Measurements from ENCODE around the gene TCF12.

Gene TCF12

DNA sequence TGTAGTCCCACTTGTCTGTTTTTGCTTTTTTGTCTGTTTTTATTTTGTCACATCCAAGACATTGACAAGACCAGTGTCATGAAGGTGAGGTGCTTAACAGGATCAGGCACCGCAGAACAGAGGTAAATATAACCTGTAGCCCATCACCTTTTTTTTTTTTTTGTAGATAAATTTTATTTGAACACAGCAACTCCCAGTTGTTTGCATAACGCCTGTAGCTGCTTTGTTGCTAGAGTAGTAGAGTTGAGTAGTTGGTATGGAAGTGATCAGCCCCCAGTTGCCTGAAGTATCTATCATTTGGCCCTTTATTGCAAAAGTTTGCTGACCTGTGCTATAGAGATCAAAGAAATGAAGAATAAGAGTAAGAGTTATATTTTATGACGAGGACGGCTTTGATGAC lies 135.0 kb downstream of the TCF12 start:
- DNase-seq (ENCODE audit: low spot score): no peak

DNA sequence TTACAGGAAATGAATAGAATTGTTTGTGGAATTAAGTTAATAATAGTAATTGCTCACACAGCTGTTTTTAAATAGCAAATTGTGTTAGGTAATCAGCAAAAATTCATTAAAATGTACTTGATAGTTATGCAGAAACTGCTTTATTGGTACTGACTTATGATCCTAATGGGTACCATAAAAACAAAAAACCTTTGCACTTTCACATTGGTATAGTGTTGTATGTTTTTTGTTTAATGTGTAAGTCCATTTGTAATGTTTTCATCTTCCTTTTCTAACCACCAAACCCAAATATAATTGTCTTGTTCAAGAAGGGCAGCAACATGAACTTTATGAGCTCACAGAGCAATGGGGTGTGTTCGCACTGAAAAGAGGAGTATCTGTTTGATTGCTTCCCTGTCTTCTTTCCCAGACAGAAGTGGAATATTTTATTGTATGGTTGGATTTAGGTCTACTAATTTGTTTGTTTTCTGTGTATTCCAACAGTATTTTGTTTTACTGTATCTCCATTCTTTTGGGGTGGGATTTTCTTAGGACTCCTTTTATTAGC lies 135.8 kb downstream of the TCF12 start:
- no peak for DNase-seq (ENCODE audit: low spot score)

DNA sequence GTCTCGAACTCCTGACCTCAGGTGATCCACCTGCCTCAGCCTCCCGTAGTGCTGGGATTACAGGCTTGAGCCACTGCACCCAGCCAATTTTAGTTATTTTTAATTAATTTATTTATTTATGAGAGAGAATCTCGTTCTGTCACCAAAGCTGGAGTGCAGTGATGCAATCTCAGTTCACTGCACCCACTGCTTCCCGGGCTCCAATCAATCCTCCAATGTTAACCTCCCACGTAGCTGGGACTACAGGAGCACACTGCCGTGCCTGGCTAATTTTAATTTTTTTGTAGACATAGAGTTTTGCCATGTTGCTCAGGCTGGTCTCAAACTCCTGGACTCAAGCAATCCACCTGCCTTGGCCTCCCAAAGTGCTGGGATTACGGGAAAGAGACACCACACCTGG lies 137.9 kb downstream of the TCF12 start:
- DNase-seq (ENCODE audit: low spot score): no peak

- no peak for DNase-seq (ENCODE audit: low spot score)
Observed at GRCh38 chr15:57057134-57057930, 138.9 kb downstream of the TCF12 start.

DNA sequence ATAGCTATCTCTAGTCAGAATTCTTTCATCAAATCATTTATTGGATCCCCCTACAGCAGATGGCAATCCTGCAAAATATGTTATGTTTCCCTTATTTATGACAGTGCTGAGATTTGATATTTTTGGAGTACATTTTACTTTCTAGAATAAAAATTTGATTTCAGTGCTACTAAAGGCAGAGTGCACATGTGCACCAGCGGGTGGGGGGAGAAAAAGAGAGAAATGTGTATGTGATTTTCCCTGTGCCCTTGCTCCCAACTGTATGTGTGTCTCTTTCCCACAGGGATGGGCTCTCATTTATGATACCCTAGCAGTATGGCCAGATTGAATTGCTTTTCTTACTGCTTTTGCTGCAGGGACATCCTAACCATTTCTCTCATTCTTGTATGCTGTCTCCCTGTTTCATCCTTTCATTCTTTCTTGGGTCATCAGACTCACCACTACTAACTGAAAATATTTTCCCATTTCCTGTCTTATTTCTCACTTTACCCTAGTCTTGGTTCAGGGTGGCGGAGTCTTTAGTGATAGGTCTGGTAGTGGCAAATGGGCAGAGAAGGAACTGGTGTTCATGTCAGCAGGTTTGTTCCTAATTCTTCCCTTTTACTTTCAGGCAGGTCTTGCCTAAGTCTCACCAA lies 140.7 kb downstream of the TCF12 start:
- DNase-seq (ENCODE audit: low spot score): no peak

DNA sequence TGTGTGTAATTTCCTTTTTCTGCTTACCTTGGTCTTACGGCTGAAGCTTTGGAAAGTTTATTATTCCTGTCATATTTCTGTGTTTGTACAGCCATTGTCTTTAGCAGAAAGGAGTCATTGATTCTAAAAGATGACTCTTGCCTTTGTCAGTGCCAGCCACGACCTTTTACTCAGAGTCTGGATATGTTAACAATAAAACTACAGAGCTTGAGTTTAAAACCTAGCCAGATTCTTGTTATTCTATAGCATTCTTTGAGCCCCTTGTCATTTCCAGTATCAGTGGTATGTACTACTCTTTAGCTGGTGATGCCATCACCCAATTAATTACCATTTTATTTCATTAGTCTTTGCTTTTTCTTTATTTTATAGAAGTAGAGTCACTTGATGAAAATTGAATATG lies 142.4 kb downstream of the TCF12 start:
- peak; percentile 39 for DNase-seq (ENCODE audit: low spot score)

- no peak for DNase-seq (ENCODE audit: low spot score)
Observed at GRCh38 chr15:57061281-57061680, 142.8 kb downstream of the TCF12 start.

GRCh38 chr15:57061696-57062095 lies 143.3 kb downstream of the TCF12 start:
- no peak for DNase-seq (ENCODE audit: low spot score)

GRCh38 chr15:57064033-57064432 lies 145.6 kb downstream of the TCF12 start:
- DNase-seq (ENCODE audit: low spot score): no peak

DNA sequence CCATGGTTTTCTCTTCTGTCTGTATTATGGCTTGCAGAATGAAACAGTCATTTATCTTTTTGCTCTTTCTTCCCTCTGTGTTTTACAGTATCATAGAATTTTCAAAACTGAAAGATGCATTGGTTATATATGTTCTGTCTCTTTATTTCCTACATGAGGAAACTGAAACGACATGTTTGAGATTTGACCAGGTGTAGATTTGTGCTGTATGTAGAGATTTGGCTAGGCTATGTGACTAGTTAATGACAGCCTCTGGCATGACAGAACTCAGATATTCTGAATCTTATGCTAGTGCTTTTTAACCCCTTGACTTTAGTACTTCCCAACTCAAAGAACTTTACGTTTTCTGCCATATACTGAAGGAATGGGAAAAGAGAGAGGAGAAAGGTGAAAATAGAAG lies 151.0 kb downstream of the TCF12 start:
- DNase-seq (ENCODE audit: low spot score): no peak

GRCh38 chr15:57070674-57071073 lies 152.2 kb downstream of the TCF12 start:
- no peak for DNase-seq (ENCODE audit: low spot score)

DNA sequence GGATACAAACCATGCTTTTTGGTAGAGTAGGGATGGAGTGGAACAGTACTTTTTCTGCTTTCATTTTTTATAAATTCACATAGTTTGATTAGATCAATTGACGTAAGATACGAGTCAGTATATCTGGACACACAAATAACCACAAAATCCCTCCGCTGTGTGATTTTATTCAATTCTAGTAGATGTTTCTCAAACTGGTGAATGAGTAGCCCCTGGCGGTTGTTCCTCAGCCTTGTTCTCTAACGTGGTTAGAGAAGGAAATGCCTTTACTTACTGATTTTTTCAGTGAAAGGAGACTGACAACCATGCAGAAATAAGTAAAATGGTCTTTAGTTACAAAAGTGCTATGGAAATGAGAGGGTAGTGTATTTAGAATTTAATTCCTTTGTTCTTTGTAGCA lies 161.0 kb downstream of the TCF12 start:
- no peak for DNase-seq (ENCODE audit: low spot score)

- DNase-seq (ENCODE audit: low spot score): no peak
Observed at GRCh38 chr15:57079931-57080620, 161.6 kb downstream of the TCF12 start.

DNA sequence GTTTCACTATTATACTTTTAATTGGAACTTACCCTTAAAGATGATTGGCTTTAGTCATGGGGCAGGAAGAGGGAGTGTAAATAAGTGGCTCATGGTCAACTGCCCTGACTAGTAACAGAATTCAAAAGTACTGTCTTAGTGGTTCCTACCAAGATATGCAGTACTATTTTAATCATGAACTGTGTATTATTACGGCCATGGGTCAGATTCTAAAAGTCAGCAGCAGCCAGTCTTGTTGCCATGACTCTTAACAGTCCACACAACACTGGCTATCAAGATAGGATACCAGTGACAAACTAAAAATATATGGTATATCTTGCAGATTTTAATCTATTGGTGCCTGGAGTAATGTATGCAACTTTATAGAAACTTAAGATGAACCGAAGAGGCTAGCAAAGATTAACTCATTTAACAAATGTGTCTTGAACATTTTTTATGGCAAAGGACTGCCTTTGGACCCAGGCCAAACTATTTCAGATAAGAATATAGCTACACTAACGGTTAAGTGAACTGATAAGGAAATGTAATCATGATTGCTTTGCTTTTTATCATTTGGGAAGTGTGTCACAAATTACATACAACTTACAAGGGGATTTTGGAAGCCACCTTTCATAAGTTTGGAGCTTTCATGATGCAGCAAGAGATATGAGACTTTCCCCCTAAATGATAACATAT lies 163.7 kb downstream of the TCF12 start:
- DNase-seq (ENCODE audit: low spot score): no peak

- DNase-seq (ENCODE audit: low spot score): no peak
Observed at GRCh38 chr15:57084192-57084591, 165.7 kb downstream of the TCF12 start.

GRCh38 chr15:57085267-57085666 lies 166.8 kb downstream of the TCF12 start:
- no peak for DNase-seq (ENCODE audit: low spot score)

- DNase-seq (ENCODE audit: low spot score): no peak
Observed at GRCh38 chr15:57086857-57087427, 168.5 kb downstream of the TCF12 start.

DNA sequence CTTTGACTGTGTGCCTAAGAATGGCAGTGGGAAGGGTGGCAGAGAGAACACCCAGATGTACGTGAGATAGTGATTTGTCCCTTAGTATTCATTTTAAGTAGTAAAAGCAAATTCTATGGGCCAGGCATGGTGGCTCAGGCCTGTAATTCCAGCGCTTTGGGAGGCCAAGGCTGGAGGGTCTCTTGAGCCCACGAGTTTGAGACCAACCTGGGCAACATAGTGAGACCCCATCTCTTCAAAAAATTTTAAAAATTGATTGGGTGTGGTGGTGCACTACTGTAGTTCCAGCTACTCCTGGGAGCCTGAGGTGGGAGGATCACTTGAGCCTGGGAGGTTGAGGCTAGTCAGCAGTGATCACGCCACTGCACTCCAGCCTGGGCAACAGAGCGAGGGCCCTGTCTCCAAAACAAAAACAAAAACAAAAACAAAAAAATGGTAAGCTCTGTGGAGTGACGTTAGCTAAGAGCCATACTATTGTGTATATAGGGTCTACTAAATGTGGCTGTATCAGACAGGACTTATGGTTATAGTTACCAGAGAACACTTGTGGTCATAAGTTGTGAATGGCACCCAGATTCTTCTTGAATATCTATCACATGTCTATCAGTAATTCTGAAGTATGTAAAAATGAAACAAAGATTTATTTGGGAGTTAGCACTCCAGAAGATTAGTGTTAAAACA lies 171.5 kb downstream of the TCF12 start:
- no peak for DNase-seq (ENCODE audit: low spot score)

GRCh38 chr15:57090496-57090859 lies 172.0 kb downstream of the TCF12 start:
- no peak for DNase-seq (ENCODE audit: low spot score)

- no peak for DNase-seq (ENCODE audit: low spot score)
Observed at GRCh38 chr15:57091636-57092035, 173.2 kb downstream of the TCF12 start.

GRCh38 chr15:57092252-57092651 lies 173.8 kb downstream of the TCF12 start:
- DNase-seq (ENCODE audit: low spot score): no peak

Data from COLO829 (cell line).